H9 (cell line): ENCODE data around the gene E2F4. TPM values are rescaled to one million over a fixed set of nuclear protein-coding genes. Genes with fewer than 3 reads are reported as not detected.

Source experiments
- DNase-seq: peaks from one replicate; pipeline ENCODE4 v3.0.0-alpha.2; 2017
- H2AFZ ChIP-seq: one replicate; pipeline ENCODE4 v1.6.1; 2013; ENCODE audit warnings: mild to moderate bottlenecking, low read length, control low read depth, moderate library complexity
- H2AK5ac ChIP-seq: 2 replicates; pipeline ENCODE4 v1.6.1; 2013; ENCODE audit warnings: low read length, control low read depth, mixed read lengths; ENCODE audit not compliant: insufficient read length
- H2BK120ac ChIP-seq: one replicate; pipeline ENCODE4 v1.6.1; 2013; ENCODE audit warnings: low read depth, mild to moderate bottlenecking, low read length, control low read depth, inconsistent platforms; ENCODE audit not compliant: poor library complexity, severe bottlenecking
- H2BK12ac ChIP-seq: 2 replicates; pipeline ENCODE4 v1.6.1; 2013; ENCODE audit warnings: low read length, control low read depth, mixed read lengths, low read depth; ENCODE audit not compliant: insufficient read length
- H2BK15ac ChIP-seq: 2 replicates; pipeline ENCODE4 v1.6.1; 2013; ENCODE audit warnings: low read depth, low read length, control low read depth
- H2BK20ac ChIP-seq: one replicate; pipeline ENCODE4 v1.6.1; 2013; ENCODE audit warnings: low read depth, mild to moderate bottlenecking, low read length, control low read depth, inconsistent platforms; ENCODE audit not compliant: poor library complexity, severe bottlenecking
- H2BK5ac ChIP-seq: 2 replicates; pipeline ENCODE4 v1.6.1; 2013; ENCODE audit warnings: low read length, control low read depth, mixed read lengths; ENCODE audit not compliant: insufficient read length
- H3K14ac ChIP-seq: 2 replicates; pipeline ENCODE4 v1.6.1; 2013; ENCODE audit warnings: low read length, control low read depth; ENCODE audit not compliant: insufficient read depth
- H3K18ac ChIP-seq: 2 replicates; pipeline ENCODE4 v1.6.1; 2013; ENCODE audit warnings: low read depth, mild to moderate bottlenecking, mixed read lengths, low read length, control low read depth; ENCODE audit not compliant: insufficient read length
- H3K23ac ChIP-seq: 2 replicates; pipeline ENCODE4 v1.6.1; 2013; ENCODE audit warnings: low read length, control low read depth, mixed read lengths, low read depth; ENCODE audit not compliant: insufficient read length
- H3K23me2 ChIP-seq: 2 replicates; pipeline ENCODE4 v1.6.1; 2013; ENCODE audit warnings: low read depth, mild to moderate bottlenecking, mixed read lengths, low read length, control low read depth; ENCODE audit not compliant: insufficient read length, poor library complexity, severe bottlenecking
- H3K27ac ChIP-seq: 2 replicates; pipeline ENCODE4 v1.5.1; 2013; ENCODE audit warnings: low read length, control low read depth, mixed read lengths, low read depth; ENCODE audit not compliant: insufficient read length
- H3K27me3 ChIP-seq: 2 replicates; pipeline ENCODE4 v1.6.1; 2013; ENCODE audit warnings: low read length, control low read depth, inconsistent platforms; ENCODE audit not compliant: insufficient read depth
- H3K4ac ChIP-seq: 2 replicates; pipeline ENCODE4 v1.6.1; 2013; ENCODE audit warnings: low read depth, mild to moderate bottlenecking, control low read depth, inconsistent platforms, low read length, moderate library complexity
- H3K4me1 ChIP-seq: 2 replicates; pipeline ENCODE4 v1.6.1; 2013; ENCODE audit warnings: low read length, control low read depth, inconsistent platforms; ENCODE audit not compliant: insufficient read depth
- H3K4me2 ChIP-seq: 2 replicates; pipeline ENCODE4 v1.6.1; 2013; ENCODE audit warnings: low read length, control low read depth, mixed read lengths; ENCODE audit not compliant: insufficient read length, insufficient read depth
- H3K56ac ChIP-seq: 2 replicates; pipeline ENCODE4 v1.6.1; 2013; ENCODE audit warnings: low read depth, mild to moderate bottlenecking, mixed read lengths, low read length, control low read depth; ENCODE audit not compliant: insufficient read length
- H3K79me1 ChIP-seq: 2 replicates; pipeline ENCODE4 v1.6.1; 2013; ENCODE audit warnings: low read depth, mild to moderate bottlenecking, moderate library complexity, low read length, control low read depth, inconsistent platforms; ENCODE audit not compliant: insufficient read depth, poor library complexity, severe bottlenecking
- H3K79me2 ChIP-seq: 2 replicates; pipeline ENCODE4 v1.6.1; 2013; ENCODE audit warnings: low read length, control low read depth, inconsistent platforms; ENCODE audit not compliant: insufficient read depth
- H3K9ac ChIP-seq: 2 replicates; pipeline ENCODE4 v1.6.1; 2013; ENCODE audit warnings: low read length, control low read depth, mixed read lengths; ENCODE audit not compliant: insufficient read length; ENCODE audit errors: extremely low read depth
- H3K9me3 ChIP-seq: one replicate; pipeline ENCODE4 v1.6.1; 2013; ENCODE audit warnings: low read depth, low read length, inconsistent platforms; ENCODE audit not compliant: control insufficient read depth
- H3T11ph ChIP-seq: one replicate; pipeline ENCODE4 v1.6.1; 2013; ENCODE audit warnings: mild to moderate bottlenecking, low read length, control low read depth, inconsistent platforms
- H4K20me1 ChIP-seq: one replicate; pipeline ENCODE4 v1.6.1; 2013; ENCODE audit not compliant: control insufficient read depth, insufficient read length, insufficient read depth
- H4K5ac ChIP-seq: 2 replicates; pipeline ENCODE4 v1.6.1; 2013; ENCODE audit warnings: low read depth, mild to moderate bottlenecking, mixed read lengths, low read length, control low read depth; ENCODE audit not compliant: insufficient read length
- H4K8ac ChIP-seq: replicated peaks from 2 replicates; pipeline ENCODE4 v1.6.1; 2013; ENCODE audit warnings: low read length, control low read depth, mixed read lengths, low read depth; ENCODE audit not compliant: insufficient read length
- H4K91ac ChIP-seq: 2 replicates; pipeline ENCODE4 v1.6.1; 2013; ENCODE audit warnings: low read depth, mild to moderate bottlenecking, moderate library complexity, mixed read lengths, low read length, control low read depth; ENCODE audit not compliant: insufficient read length
- H3K27ac Mint-ChIP-seq, 3 experiments: 2 replicates in 2 of 3; 3 replicates in 1 of 3; pipeline ENCODE4 v1.8.0; 2020 to 2021; ENCODE audit warnings: mixed read lengths in 3 of 3, mild to moderate bottlenecking in 1 of 3, moderate library complexity in 1 of 3
- H3K27me3 Mint-ChIP-seq: 2 replicates; pipeline ENCODE4 v1.8.0; 2021; ENCODE audit warnings: low read depth, mild to moderate bottlenecking, moderate library complexity, mixed read lengths
- H3K36me3 Mint-ChIP-seq, 3 experiments: 2 replicates in 2 of 3; 3 replicates in 1 of 3; pipeline ENCODE4 v1.8.0; 2020 to 2021; ENCODE audit warnings: low read depth in 3 of 3, mixed read lengths in 3 of 3; ENCODE audit not compliant: insufficient read depth in 1 of 3
- H3K4me1 Mint-ChIP-seq, 2 experiments: 2 replicates each; pipeline ENCODE4 v1.8.0; 2020; ENCODE audit warnings: mixed read lengths in 2 of 2
- H3K4me3 Mint-ChIP-seq, 2 experiments: 2 replicates in 1 of 2; 3 replicates in 1 of 2; pipeline ENCODE4 v1.8.0; 2020 to 2021; ENCODE audit warnings: mild to moderate bottlenecking in 2 of 2, mixed read lengths in 2 of 2, moderate library complexity in 1 of 2
- H3K9me3 Mint-ChIP-seq, 2 experiments: 2 replicates in 1 of 2; 3 replicates in 1 of 2; pipeline ENCODE4 v1.8.0; 2020; ENCODE audit warnings: mild to moderate bottlenecking in 2 of 2, mixed read lengths in 2 of 2, moderate library complexity in 1 of 2
- WGBS: extraction: QIAGEN DNeasy Blood & Tissue Kit; methylation state at CpG from one replicate; pipeline ENCODE4 v1.1.7; 2013; ENCODE audit warnings: missing lambda C conversion rate, low lambda C conversion rate, mixed read lengths; ENCODE audit not compliant: insufficient read length; ENCODE audit errors: extremely low coverage; 5-methylcytosine and 5-hydroxymethylcytosine counted together
- total RNA-seq: library from RNA; stranded (reverse); gene quantifications from 2 replicates; pipeline ENCODE4 v1.2.1, GENCODE V29; 2021
- TF ChIP-seq, protein P1 (sequence below): fragments of 200-600 bp; sonication (generic); conservative IDR thresholded peaks from 3 replicates; pipeline ENCODE4 v1.8.0; 2021; ENCODE audit warnings: antibody characterized with exemption, mild to moderate bottlenecking

The E2F4 gene
- total RNA-seq, 1 experiment from 2014 or later: 116 TPM

DNA sequence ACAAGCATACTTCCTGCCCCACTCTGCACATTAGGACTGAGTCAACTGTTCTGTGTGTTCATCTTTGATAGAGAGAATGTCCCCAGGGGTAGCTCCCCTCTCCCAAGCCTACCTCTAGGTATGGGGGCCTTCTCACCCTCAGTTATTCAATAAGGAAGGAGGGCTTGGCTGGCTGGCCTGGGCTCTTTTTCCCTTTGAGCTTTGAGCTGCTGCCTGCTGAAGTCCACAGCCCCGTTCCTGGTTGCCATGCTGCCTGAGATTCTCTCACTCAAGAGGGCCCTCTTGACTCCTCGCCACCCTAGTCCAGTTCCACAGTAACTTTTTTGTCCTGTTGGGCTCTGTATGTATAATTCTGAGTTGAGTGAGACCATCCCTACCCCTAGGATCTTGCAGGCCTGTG is 46.2 kb upstream of the E2F4 start:
- Histone ChIP-seq H2BK15ac (no peak overlapping the region), H2BK120ac (no peak overlapping the region), H3K4me1 (no peaks in the 10 kb centered on the region), H3K27ac (no peak overlapping the region), H3K23me2 (no peaks in the 10 kb centered on the region), H3K27me3 (no peaks in the 10 kb centered on the region), H3K23ac (no peak overlapping the region), H3K18ac (no peak overlapping the region), H3K79me1 (no peaks in the 10 kb centered on the region), H3K56ac (no peak overlapping the region), H3K79me2 (no peaks in the 10 kb centered on the region), H3K4me2 (no peak overlapping the region), H3K9ac (no peak overlapping the region), H2BK5ac (no peak overlapping the region), H3K9me3 (no peaks in the 10 kb centered on the region), H4K91ac (no peak overlapping the region), H3K14ac (no peak overlapping the region), H2AK5ac (no peak overlapping the region), H2BK20ac (no peak overlapping the region), H2BK12ac (no peak overlapping the region), H3T11ph (no peak overlapping the region), H4K8ac (no peak overlapping the region), H4K20me1 (no peaks in the 10 kb centered on the region), H4K5ac (no peak overlapping the region), H3K4ac (no peak overlapping the region), H2AFZ (no peak overlapping the region)
- DNase-seq: no peak
- H3K27ac Mint-ChIP-seq: peak overlapping the region in 1 of 3 experiments; percentile 39; a peak in 1 of 7 replicates
- H3K4me3 Mint-ChIP-seq: no peak overlapping the region
- no peaks in the 10 kb centered on the region; the same call in 1 of the 2 replicates for H3K27me3 Mint-ChIP-seq
- peaks cover 21 to 75% (median 75%) of the 10 kb centered on the region in 3 experiments for H3K36me3 Mint-ChIP-seq
- peaks cover 0 to 3% of the 10 kb centered on the region in 2 experiments; a peak in 1 of 5 replicates for H3K9me3 Mint-ChIP-seq
- TF ChIP-seq, protein P1, sequence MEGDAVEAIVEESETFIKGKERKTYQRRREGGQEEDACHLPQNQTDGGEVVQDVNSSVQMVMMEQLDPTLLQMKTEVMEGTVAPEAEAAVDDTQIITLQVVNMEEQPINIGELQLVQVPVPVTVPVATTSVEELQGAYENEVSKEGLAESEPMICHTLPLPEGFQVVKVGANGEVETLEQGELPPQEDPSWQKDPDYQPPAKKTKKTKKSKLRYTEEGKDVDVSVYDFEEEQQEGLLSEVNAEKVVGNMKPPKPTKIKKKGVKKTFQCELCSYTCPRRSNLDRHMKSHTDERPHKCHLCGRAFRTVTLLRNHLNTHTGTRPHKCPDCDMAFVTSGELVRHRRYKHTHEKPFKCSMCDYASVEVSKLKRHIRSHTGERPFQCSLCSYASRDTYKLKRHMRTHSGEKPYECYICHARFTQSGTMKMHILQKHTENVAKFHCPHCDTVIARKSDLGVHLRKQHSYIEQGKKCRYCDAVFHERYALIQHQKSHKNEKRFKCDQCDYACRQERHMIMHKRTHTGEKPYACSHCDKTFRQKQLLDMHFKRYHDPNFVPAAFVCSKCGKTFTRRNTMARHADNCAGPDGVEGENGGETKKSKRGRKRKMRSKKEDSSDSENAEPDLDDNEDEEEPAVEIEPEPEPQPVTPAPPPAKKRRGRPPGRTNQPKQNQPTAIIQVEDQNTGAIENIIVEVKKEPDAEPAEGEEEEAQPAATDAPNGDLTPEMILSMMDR: no peak
- WGBS: no CpG with 5 or more reads among the region's 2 CpGs
- peaks cover 3% of the 10 kb centered on the region in 2 experiments; a peak in 2 of 4 replicates for H3K4me1 Mint-ChIP-seq
